Liver (tissue), 9 donors: ENCODE results near the gene SERTAD1. TPM values are rescaled to one million over a fixed set of nuclear protein-coding genes. Genes with fewer than 3 reads are reported as not detected.

Source experiments
- DNase-seq: peaks from one replicate; pipeline ENCODE4 v3.0.0-alpha.2; 2017; ENCODE audit warnings: low spot score
- H3K27ac ChIP-seq, 2 donors: one replicate each; pipeline ENCODE4 v1.7.0; 2013; ENCODE audit warnings: inconsistent platforms in 2 of 2, low read length in 2 of 2, control low read depth in 1 of 2, low read depth in 1 of 2, mild to moderate bottlenecking in 1 of 2
- H3K27me3 ChIP-seq, 4 donors: one replicate each; pipeline versions ENCODE4 v1.6.1 to v1.7.0; 2013; ENCODE audit warnings: low read length in 3 of 4, inconsistent platforms in 1 of 4, mild to moderate bottlenecking in 1 of 4, moderate library complexity in 1 of 4; ENCODE audit not compliant: control insufficient read depth in 4 of 4, insufficient read depth in 4 of 4
- H3K36me3 ChIP-seq, 4 donors: one replicate each; pipeline versions ENCODE4 v1.6.1 to v1.7.0; 2013; ENCODE audit warnings: low read length in 3 of 4, mild to moderate bottlenecking in 3 of 4, low read depth in 1 of 4, moderate library complexity in 1 of 4; ENCODE audit not compliant: control insufficient read depth in 4 of 4, insufficient read depth in 3 of 4
- H3K4me1 ChIP-seq, 4 donors: one replicate each; pipeline versions ENCODE4 v1.6.1 to v1.7.0; 2013; ENCODE audit warnings: low read length in 3 of 4, mild to moderate bottlenecking in 3 of 4, moderate library complexity in 1 of 4; ENCODE audit not compliant: control insufficient read depth in 4 of 4, insufficient read depth in 4 of 4
- H3K4me3 ChIP-seq, 3 donors: one replicate each; pipeline versions ENCODE4 v1.6.1 to v1.7.0; 2013; ENCODE audit warnings: low read length in 3 of 3, control low read depth in 1 of 3, low read depth in 1 of 3, mild to moderate bottlenecking in 1 of 3
- H3K9ac ChIP-seq, 2 donors: one replicate each; pipeline ENCODE4 v1.7.0; 2013; ENCODE audit warnings: low read length in 2 of 2, mild to moderate bottlenecking in 2 of 2, moderate library complexity in 2 of 2, control low read depth in 1 of 2, low read depth in 1 of 2
- H3K9me3 ChIP-seq, 4 donors: one replicate each; pipeline versions ENCODE4 v1.6.1 to v1.7.0; 2013; ENCODE audit warnings: low read length in 3 of 4; ENCODE audit not compliant: control insufficient read depth in 4 of 4
- ATF3 ChIP-seq: IDR thresholded peaks from 2 replicates; pipeline ENCODE4 v1.6.1; 2016; ENCODE audit warnings: antibody characterized with exemption
- CTCF ChIP-seq: fragments of 150-350 bp; IDR thresholded peaks from 2 replicates; pipeline ENCODE4 v1.5.1; 2017; ENCODE audit warnings: improper control_type of control experiment, low read depth, low read length; ENCODE audit not compliant: missing input control
- EGR1 ChIP-seq, 2 donors: IDR thresholded peaks; 2 replicates each; pipeline ENCODE4 v1.6.1; 2016 to 2018; ENCODE audit warnings: antibody characterized with exemption in 2 of 2, low read depth in 2 of 2
- FOXA1 ChIP-seq: IDR thresholded peaks from 2 replicates; pipeline ENCODE4 v1.6.1; 2016; ENCODE audit warnings: antibody characterized with exemption
- HNF4A ChIP-seq, 2 donors: conservative IDR thresholded peaks; 2 replicates each; pipeline ENCODE4 v1.6.1; 2016; ENCODE audit warnings: antibody characterized with exemption in 2 of 2, mild to moderate bottlenecking in 2 of 2
- HNF4G ChIP-seq: IDR thresholded peaks from 2 replicates; pipeline ENCODE4 v1.6.1; 2016; ENCODE audit warnings: antibody characterized with exemption
- JUND ChIP-seq, 2 donors: IDR thresholded peaks; 2 replicates each; pipeline ENCODE4 v1.6.1; 2016; ENCODE audit warnings: antibody characterized with exemption in 2 of 2
- NR2F2 ChIP-seq: IDR thresholded peaks from 2 replicates; pipeline ENCODE4 v1.6.1; 2016; ENCODE audit warnings: antibody characterized with exemption
- REST ChIP-seq: IDR thresholded peaks from 2 replicates; pipeline ENCODE4 v1.6.1; 2016; ENCODE audit warnings: antibody characterized with exemption, mild to moderate bottlenecking
- RXRA ChIP-seq, 2 donors: IDR thresholded peaks; 2 replicates each; pipeline ENCODE4 v1.6.1; 2017 to 2018; ENCODE audit warnings: antibody characterized with exemption in 2 of 2, mild to moderate bottlenecking in 1 of 2
- TAF1 ChIP-seq: conservative IDR thresholded peaks from 2 replicates; pipeline ENCODE4 v1.6.1; 2016; ENCODE audit warnings: antibody characterized with exemption, mild to moderate bottlenecking
- YY1 ChIP-seq: IDR thresholded peaks from 2 replicates; pipeline ENCODE4 v1.6.1; 2016; ENCODE audit warnings: antibody characterized with exemption, mild to moderate bottlenecking
- ZBTB33 ChIP-seq: IDR thresholded peaks from 2 replicates; pipeline ENCODE4 v1.6.1; 2016; ENCODE audit warnings: antibody characterized with exemption
- WGBS: extraction: QIAGEN DNeasy Blood & Tissue Kit; methylation state at CpG from one replicate; pipeline ENCODE4 v1.1.7; 2013; 5-methylcytosine and 5-hydroxymethylcytosine counted together
- polyA plus RNA-seq, 2 donors: library from polyadenylated mRNA; stranded (reverse) in 1 of 2; unstranded in 1 of 2; fragments of 200-250 nt in 1 of 2; fragments of >200 nt in 1 of 2; fragmentation: Nextera tagmentation in 1 of 2; extraction: Ambion mirVana in 1 of 2; gene quantifications; one replicate each; pipeline versions ENCODE4 v1.2.1 to v1.2.3, GENCODE V29; 2013 to 2015
- total RNA-seq, 2 donors: library from RNA; depleted of rRNA; stranded (reverse); fragments of >200 nt; gene quantifications; one replicate each; pipeline ENCODE4 v1.2.3, GENCODE V29; 2014
- donor health status: healthy.
- donor health status: healthy.
- donor health status: healthy.
- donor health status: healthy.
- donor health status: healthy.

SERTAD1 gene
- total and polyA plus RNA-seq, 4 donors: 3.6 to 6.8 (median 4.9) TPM

- no peak for TF ChIP-seq CTCF
Observed at GRCh38 chr19:40378509-40378908, 47.3 kb downstream of the SERTAD1 start (continued).

DNA sequence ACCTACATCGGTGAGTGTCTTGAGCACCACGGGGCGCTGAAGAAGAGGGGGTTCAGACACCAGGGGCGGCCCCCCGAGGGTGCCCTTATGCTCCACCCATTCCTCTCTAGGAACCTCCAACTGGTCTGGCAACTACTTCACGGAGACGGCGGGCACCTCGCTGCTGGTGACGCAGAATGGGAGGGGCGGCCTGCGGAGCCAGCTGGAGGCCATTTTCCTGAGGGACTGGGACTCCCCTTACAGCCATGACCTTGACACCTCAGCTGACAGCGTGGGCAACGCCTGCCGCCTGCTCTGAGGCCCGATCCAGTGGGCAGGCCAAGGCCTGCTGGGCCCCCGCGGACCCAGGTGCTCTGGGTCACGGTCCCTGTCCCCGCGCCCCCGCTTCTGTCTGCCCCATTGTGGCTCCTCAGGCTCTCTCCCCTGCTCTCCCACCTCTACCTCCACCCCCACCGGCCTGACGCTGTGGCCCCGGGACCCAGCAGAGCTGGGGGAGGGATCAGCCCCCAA is 47.9 kb downstream of the SERTAD1 start:
- H3K4me1 ChIP-seq: no peaks in the 10 kb centered on the region
- H3K27ac ChIP-seq: no peak overlapping the region
- TF ChIP-seq EGR1 (IDR thresholded peaks at IDR 0.05; ENCODE audit: low read depth in 2 of 2): no peak
- TF ChIP-seq YY1: no peak
- no peak for TF ChIP-seq FOXA1
- no peak for TF ChIP-seq JUND (IDR thresholded peaks at IDR 0.05)
- TF ChIP-seq ATF3: no peak
- TF ChIP-seq ZBTB33: no peak
- no peaks in the 10 kb centered on the region for H3K9me3 ChIP-seq
- no peaks in the 10 kb centered on the region for H3K27me3 ChIP-seq
- 91% methylated on average over 25 of the region's 25 CpGs for WGBS
- H3K9ac ChIP-seq: no peak overlapping the region
- H3K4me3 ChIP-seq: no peak overlapping the region
- H3K36me3 ChIP-seq: peaks cover 3 to 38% (median 11%) of the 10 kb centered on the region in 4 donors
- DNase-seq: no peak

DNA sequence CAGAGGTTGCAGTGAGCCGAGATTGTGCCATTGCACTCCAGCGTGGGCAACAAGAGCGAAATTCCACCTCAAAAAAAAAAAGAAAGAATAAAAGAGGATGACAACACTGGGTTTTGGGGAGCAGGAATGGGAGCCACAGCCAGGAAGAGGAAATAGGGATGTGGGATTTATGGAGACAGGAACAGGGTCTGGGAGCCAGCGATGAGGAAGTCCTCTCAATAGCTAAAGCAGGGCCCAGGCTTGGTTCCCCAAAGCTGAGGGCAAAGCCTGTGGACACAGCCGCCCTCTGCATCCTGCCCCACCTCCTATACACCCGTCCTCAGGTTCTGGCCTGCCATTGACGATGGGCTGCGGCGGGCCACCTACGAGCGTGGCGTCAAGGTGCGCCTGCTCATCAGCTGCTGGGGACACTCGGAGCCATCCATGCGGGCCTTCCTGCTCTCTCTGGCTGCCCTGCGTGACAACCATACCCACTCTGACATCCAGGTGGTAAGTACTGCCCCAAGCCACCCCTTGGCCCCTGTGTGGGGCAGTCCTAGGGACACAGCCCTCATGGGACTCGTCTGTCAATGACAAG is 49.4 kb downstream of the SERTAD1 start:
- H3K4me1 ChIP-seq: no peaks in the 10 kb centered on the region
- TF ChIP-seq FOXA1 (no peak), HNF4G (no peak), RXRA (IDR thresholded peaks at IDR 0.05) (no peak)
- peaks cover 5 to 50% (median 14%) of the 10 kb centered on the region in 4 donors for H3K36me3 ChIP-seq
- no peak overlapping the region for H3K27ac ChIP-seq
- 95% methylated on average over 17 of the region's 17 CpGs for WGBS
- no peak for DNase-seq
- H3K9me3 ChIP-seq: no peaks in the 10 kb centered on the region
- H3K4me3 ChIP-seq: no peak overlapping the region
- H3K9ac ChIP-seq: no peak overlapping the region
- no peaks in the 10 kb centered on the region for H3K27me3 ChIP-seq

DNA sequence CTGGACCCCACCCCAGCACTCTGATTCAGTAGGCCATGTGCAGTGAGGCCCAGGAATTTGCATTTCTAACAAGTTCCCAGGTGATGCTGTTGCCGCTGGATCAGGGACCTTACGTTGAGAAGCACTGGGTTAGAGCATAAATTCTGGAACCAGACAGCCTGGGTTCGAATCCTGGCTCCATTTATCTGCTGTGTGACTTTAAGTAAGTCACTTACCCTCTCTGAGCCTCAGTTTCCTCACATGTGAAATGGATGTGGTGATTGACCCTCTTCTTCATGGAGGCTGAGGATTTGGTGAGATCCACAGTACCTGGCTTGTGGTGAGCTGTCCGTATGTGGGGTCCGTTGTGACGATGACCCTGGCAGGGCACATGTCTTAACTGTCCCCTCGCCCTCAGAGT is 51.7 kb downstream of the SERTAD1 start:
- no peaks in the 10 kb centered on the region for H3K4me1 ChIP-seq
- no peak for DNase-seq
- 96% methylated on average over 7 of the region's 7 CpGs for WGBS
- H3K27me3 ChIP-seq: no peaks in the 10 kb centered on the region
- H3K9ac ChIP-seq: no peak overlapping the region
- H3K36me3 ChIP-seq: peaks cover 5 to 62% (median 20%) of the 10 kb centered on the region in 4 donors
- H3K9me3 ChIP-seq: no peaks in the 10 kb centered on the region
- H3K4me3 ChIP-seq: no peak overlapping the region
- H3K27ac ChIP-seq: no peak overlapping the region
- TF ChIP-seq EGR1 (IDR thresholded peaks at IDR 0.05; ENCODE audit: low read depth in 2 of 2) (no peak), CTCF (no peak), REST (no peak), HNF4A (conservative IDR thresholded peaks at IDR 0.05) (no peak), TAF1 (no peak), NR2F2 (no peak), ZBTB33 (no peak)
